Fibroblast of skin of left biceps (primary cell): Measurements from ENCODE around the gene ZNF740.
"Not testable (repeated sequence)": the region's sequence is repeated elsewhere in the genome, so short reads cannot be mapped to it uniquely, and the experiment has no call there.

Experiments
- DNase-seq, 2 experiments: peaks; one replicate each; pipeline ENCODE4 v3.0.0-alpha.2; 2013; ENCODE audit warnings: low read depth in 2 of 2

ZNF740 gene

DNA sequence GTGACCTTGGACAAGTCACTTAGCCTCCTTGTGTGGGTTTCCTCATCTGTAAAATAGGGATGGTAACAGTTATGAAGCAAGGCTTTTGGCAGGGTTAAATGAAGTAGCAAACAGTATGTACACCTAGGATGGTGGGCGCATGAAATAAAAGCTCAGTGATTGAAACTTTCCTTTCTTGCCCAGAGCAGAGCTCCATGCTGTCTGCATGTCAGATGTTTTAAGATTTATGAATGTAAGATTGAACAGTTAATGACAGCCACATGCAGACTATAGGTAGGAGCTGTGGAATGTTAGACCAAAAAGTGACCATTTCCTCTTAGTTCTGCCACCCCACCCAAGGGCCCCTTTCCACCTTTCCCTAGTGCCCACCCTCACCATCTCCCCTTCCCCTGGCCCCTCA, 14.5 kb downstream of the ZNF740 start:
- no peak for DNase-seq

DNA sequence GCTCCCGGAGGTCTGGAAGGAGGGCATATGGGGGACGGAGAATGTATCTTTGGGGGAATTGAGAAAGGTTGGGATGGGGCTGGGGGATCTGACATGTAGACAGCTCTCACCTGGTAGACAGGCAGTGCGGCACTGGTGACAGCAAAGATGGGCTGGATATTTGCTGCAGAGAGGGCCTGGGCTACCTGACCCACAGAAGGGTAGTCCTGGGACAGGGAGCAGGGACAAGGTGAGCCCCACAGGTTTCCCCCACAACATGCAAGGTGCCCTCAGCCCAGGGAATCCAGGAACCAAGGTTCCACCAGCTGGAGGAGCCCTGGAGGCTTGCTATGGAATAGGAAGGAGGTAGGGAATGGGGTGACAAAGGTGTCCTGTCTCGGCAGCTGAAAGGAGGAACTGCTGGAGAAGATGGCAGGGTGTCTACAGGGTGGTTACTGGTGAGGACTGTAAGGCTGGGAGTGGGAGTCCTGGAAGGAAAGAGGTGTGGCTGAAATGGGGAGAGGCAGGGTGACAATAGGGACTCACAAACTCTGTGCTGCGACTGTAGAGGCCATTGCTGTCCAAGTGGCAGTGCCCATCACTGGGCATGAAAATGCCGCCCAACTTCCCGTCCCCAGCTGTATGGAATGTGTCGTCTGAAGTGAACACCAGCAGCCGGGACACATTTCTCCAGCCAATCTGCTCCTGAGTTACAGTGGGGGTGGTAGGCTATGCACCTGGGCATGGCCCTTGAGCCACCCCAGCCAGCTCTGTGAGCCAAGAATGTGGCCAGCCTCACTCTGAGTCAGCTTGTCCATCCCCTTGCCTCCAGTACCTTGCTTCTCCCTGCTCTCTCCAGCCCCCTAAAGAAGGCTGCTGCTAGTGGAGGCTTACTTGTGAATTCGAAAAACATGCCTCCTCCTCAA, 15.2 kb downstream of the ZNF740 start:
- no peak for DNase-seq

DNA sequence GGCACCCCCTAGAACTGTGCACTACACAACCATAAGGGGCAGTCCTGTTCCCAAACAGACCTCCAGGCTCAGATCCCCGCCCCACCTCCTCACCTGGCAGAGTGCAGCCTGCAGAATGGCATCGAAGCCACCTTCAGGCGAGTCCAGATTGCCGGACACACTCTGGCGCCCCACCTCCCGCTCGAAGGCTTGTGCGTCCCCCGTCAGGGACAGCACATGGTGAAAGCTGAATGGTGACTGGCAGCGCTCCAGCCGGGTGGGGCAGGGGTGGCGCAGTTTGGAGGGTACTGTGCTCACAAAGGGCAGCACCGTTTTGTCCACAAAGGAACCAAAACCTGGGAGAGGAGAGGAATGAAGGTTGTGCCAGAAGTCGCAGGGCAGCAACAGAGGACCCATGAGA, 16.0 kb downstream of the ZNF740 start:
- DNase-seq, result no peak

DNA sequence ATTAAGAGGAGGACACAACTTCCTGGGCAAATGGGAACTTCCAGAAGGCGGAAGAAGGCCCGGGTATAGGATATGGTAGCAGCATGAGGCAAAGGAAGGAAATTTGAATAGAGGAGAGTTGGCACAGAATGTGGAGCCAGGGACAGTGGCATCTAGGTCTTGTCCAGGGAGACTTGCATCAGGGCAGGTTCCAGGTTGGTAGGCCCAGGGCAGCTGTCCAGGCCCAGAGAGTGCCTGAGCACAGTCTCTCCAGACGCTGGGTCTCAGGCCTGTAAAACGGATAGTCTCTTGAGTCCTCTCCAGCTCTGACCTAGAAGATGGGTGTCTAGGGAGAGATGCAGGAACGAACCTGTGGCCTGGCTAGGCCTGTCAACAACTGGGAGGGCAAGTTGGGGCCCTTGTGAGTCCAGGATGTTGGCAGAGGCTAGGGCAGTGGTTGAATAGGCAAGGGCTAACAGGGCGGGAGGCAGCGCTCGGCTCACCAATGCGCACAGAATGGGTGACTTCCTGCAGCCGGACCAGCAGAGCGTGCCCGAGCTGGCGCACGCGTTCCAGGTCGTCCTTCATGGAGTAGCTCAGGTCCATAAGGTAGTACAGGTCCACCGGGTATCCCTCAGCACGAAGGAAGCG, 16.6 kb downstream of the ZNF740 start:
- DNase-seq, result no peak

DNA sequence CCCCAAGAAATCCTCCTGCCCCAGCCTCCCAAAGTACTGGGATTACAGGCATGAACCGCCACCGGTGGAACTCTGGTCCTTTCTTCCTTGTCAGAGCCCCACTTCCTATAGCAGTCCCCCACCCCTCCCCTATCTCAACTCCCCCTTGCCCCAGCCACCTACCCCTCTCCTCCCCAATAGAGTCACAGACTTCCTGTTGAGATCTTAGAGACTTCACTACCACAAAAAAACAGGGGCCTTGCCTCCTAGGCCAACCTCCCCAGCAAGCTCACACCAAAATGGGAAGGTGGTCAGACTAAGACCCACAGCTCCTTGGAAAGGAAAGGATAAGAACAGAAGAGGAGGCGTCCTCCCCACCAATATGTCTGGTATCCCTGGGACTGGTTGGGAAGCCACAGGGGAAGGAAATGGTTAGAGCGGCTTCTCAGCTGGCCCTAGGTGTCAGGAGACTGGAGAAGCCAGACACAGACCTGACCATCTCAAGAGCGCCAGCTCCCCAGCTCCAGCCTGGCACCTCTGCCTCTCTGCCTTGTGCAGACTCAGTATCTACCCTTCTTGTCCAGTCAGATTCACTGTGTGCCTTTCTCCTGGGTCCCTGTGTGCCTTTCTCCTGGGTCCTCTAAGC, 18.1 kb downstream of the ZNF740 start:
- DNase-seq, result no peak

DNA sequence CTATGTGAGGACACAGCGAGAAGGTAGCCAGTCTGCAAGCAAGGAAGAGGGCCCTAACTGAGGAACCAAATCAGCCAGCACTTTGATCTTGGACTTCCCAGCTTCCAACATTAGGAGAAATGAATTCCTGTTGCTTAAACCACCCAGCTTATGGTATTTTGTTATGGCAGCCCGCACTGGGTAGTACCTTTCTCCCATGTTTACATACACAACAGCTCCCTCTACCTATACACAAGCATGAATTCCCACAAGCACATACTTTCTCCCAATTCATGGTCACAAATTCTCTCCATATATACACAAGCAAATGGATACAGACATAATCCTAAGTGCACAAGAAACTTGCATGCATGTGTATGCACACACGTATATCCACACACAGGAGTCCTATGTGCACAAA, 19.2 kb downstream of the ZNF740 start:
- DNase-seq, result no peak

DNA sequence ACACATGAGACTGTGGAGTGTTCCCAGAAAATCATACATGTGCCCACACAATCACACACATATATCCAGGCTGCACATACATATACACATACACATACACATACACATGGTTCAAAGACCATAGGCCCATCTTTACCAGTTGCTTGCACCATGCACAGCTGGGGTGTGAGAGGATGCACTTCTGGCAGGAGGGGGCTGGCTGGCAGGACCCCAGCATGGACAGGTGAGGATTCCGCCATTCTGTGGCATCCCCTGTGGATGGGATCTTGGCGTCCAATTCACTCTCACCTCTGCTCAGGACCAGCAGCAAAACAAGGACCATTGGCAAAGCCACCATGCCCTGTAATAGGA, 19.6 kb downstream of the ZNF740 start:
- no peak for DNase-seq

DNA sequence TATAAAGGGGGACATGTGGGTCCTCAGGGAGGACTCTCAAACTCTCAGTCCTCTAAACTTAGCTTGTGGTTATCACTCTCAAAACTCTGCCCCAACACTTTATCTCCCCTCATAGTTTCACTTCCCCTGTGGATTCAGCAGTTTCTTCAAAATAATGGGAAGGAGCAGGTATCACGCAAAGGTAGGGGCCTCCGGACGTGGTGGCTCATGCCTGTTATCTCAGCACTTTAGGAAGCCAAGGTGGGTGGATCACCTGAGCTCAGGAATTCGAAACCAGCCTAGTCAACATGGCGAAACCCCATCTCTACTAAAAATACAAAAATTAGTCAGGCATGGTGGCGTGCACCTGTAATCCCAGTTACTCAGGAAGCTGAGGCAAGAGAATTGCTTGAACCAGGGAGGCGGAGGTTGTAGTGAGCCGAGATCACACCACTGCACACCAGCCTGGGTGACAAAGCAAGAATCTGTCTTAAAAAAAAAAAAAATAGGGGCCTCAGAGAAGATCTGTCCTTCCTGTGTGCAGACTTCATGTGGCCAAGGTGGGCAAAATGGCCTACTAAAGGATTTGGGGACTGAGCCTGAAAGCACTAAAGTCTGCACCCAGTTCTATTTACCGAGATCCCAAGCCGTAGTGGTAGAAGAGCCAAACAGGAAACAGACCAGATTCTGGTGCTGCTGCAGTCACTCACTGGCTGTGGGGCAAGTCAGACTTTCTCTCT, 20.1 kb downstream of the ZNF740 start:
- DNase-seq, result no peak

DNA sequence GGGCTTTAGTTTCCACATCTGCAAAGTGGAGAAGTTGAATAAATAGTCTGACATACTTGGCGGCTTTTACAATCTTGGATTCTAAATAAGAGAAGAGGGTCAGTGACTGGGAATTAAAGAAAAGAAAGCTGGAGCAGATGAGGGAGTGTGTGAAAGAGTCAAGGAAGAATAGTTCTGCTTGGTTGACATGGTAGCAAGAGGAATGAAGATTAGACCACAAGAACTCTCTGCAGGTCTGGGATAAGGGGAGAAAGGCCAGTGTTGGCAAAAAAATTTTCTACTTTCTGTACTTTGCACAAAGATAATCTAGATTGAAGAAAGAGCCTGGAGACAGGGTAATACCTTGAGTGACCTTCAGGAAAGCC, 20.6 kb downstream of the ZNF740 start:
- DNase-seq, result no peak

DNA sequence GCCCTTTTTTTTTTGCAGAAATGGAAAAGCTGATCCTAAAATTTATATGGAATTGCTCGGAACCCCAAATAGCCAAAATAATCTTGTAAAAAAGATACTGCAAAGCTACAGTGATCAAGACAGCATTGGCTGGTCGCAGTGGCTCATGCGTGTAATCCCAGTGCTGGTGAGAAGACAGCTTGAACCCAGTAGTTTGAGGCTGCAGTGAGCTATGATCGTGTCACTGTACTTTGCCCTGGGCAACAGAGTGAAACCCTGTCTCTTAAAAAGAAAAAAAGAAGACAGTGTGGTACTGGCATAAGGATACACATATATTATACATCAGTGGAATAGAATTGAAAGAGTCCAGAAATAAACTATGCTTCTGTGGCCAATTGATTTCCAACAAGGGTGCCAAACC, 21.1 kb downstream of the ZNF740 start:
- DNase-seq, result no peak

DNA sequence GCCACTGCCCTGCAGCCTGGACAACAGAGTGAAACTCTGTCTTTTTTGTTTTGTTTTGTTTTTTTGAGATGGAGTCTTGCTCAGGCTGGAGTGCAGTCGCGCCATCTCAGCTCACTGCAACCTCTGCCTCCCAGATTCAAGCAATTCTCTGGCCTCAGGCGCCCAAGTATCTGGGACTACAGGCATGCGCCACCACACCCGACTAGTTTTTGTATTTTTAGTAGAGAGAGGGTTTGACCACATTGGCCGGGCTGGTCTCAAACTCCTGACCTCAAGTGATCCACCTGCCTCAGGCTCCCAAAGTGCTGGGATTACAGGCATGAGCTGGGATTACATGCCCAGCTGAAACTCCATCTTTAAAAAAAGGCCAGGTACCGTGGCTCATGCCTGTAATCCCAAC, 21.8 kb downstream of the ZNF740 start:
- not testable (repeated sequence) for DNase-seq

DNA sequence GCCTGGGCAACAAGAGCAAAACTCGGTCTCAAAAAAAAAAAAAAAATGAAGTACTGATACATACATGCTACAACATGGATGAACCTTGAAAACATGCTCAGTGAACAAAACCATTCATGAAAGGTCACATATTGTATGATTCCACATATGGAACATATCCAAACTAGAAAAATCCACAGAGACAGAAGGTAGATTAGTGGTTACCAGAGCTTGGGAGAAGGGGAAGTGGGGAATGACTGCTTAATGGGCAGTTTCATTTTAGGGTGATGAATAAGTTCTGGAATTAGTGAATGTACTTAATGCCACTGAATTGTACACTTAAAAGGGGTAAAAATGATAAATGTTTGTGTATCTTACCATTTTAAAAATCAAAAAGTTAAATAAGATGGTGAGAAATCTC, 23.8 kb downstream of the ZNF740 start:
- DNase-seq, result no peak

DNA sequence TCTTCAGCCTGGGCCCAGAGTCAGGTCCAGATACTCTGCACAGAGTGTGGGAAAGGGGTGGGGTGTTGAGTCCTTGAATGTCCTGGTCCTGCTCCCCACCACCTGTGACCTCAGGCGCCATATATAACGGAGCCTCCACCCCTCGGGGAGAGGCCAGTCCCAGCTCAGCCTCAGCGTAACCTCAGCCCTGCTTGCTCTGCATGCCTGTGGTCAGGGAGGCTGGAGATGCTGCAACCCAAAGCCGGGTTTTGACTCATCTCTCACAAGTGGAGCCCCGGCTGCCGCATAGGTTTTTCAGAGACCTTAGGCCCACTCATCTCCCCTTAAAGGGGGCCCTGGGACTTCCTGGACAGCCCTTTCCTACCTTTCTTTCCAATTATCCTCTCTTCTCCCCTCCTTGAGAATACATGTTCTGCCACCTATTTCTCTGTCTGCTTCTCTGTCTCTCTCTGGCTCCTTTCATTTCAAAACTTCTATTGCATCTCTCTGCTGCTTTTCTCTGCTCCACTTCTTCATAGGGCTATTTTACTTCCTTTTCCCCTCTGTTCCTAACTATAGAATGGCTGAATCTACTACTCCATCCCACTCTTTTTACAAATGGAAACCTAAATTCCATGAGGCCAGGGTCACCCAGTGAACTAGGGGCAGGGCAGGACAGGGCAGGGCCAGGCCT, 25.4 kb downstream of the ZNF740 start:
- peak in 1 of 2 experiments; percentile 62 for DNase-seq

DNA sequence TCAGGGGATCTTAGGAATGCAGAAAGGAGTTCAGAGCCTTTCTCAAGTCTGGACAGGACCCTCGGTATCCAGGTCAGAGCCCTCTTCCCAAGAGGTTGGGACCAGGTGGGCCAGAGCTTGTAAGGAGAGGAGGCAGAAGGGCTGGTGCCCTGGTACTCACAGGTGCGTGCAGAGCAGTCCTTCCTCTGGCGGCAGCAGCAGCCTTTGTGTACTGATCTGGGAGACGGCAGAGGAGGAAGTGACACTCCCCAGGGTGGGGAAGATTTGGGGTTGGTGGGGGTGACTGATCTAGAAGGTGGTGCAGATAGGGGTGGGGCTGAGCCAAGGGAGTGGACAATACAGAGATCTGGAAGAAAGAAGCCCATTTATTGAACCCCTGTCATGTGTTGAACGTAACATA, 26.5 kb downstream of the ZNF740 start, which contains the start of gene ITGB7:
ITGB7 (minus strand) TSS at position 210 of the 400 bp plus-strand sequence. CDS start 6,808 bp downstream, outside the sequence.
- no peak for DNase-seq

DNA sequence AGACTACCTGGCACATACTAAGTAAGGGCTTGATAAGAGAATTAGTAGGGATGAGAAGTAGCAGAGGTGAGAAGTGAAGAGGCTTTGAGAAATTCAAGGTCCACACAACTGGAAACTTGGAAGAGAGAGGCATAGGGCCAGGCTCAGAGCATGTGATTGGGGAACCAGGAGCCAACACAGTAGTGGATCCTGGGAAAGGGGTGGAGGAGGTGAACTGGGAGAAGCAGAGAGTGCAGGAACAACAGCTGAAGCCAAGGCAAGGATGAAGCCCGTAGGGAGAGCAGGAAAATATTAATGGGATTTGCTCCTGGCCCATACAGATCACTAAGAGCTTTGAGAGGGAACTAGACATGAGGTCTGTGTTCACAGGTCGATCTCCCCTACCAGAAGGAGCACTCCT, 27.9 kb downstream of the ZNF740 start:
- DNase-seq, result no peak

DNA sequence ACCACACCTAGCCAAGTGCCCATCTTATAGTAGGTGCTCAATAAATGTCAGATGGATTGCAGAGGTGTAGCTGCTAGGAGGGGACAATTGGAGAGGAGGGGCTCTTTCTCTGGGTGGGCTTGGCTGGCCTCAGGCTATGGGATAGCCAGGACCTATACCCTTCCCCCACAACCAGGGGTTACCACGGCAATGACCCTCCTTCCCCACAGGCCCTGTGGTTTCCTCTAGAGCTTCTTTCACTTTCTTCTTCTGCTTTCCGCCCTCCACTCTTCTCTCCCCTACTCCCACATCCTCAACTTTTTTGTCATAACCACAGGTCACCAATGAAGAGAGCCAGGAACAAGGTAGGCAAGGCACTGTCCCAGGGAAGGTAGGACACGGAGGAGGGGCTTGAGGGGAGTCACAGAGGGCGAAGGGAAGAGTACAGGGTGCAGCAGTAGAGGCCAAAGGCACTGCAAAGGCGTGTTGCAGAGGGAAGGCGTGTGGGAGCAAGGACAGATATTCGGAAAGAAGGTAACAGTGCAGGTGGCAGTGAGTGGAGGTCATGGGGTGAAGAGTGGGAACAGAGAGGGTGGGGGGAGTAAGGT, 28.4 kb downstream of the ZNF740 start:
- no peak for DNase-seq

DNA sequence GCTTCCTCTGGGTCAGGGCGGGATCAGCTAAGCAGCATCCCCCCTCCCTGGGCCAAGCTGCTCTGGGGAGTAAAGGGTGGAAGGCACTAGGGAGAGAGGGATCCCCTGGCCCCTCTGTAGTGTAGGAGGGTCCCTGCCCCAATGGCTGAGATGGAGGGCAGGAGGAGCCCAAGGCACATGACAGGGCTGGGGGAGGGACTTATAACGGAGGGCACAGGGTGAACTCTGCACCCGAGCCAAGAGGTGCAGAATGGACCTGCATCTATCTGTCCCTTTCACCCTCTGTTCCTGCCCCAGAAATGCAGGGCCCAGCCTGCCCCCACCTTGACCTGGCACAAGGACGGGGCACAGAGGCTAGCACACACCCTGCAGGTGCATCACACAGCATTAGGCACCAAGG, 30.3 kb downstream of the ZNF740 start:
- no peak for DNase-seq

DNA sequence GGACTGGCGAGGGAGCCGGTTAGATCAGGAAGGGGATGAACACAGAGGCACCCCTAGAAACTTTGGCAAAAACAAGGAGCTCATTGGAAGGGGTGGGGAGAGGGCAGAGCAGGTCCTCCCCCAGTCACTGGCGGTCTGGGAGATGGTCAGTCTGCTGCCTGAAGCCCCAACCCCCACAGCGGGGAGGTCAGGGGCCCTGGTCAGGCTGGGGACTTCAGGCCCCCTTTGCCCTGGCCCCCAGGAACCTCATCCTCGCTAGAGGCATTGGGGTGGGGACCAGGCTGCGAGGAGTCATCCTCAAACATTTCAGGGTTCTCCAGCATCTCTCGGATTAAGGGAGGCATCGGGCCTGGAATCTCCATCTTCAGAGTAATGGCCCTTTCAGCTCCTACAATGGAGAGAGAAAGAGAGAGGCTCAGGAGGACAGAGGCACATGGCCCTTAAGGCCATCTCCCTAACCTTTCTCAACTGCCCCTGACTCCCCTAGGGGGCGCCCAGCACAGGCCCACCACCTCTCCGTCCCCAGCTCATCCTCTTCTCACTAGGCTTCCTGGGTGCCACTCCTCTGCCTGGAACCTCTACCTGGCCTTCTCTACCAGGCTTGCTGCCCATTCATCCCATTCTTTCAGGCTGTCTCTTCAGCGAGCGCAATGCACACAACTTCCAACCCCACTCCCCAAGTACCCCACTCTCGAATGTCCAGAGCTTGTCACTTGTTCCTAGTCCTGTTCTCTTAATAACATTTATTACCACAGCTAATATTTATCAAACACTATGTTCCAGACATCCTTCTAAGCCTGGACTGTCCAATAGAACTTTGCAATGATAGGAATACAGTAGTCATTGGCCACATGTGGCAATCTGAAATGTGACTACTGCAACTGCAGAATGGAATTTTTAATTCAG, 31.2 kb downstream of the ZNF740 start:
- DNase-seq, result no peak

DNA sequence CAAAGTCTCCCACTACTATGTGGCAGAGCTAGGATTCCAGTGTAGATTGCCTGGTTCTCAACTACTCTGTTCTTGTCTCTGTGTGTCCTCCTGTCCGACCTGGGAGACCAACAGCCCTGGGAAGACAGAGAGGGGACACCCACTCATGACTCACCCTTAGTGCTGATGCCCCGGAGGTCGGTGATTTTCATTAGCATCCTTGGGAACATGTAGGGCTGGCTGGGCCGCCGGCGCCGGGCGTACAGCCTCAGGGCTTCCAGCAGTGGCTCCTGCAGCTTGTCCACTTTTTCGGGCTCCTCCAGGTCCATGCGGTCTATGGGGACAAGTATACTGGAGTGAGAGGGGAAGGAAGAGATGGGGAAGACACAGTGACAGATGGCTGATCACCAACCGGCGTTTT, 32.4 kb downstream of the ZNF740 start:
- no peak for DNase-seq

DNA sequence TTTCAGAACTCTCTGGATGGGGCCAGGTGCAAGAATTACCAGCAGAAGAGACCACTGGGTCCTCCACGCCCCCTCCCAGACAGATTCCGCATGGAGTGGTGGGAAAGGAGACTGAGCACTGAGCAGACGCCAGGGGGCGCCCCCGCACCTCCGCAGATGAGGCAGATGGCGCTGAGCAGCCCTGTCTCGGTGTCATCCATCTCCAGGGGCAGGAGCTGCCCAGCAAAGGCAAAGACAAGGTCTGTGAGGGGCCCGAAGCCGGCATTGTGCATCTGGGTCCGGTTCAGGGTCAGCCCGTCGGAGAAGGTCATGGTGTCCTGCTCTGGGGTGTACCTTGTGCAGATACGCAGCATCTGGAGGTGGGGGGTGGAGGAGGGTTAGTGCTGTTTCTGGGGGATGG, 32.8 kb downstream of the ZNF740 start:
- no peak for DNase-seq
